HG02870 (cell line): ENCODE results near the gene SOST.

Experiments
- ATAC-seq: cut with Tn5 transposase; IDR thresholded peaks from one replicate; pipeline ENCODE4 v1.9.1; 2021; ENCODE audit warnings: mild to moderate bottlenecking, moderate library complexity; ENCODE audit not compliant: unreplicated experiment

Gene SOST

GRCh38 chr17:43774304-43775250 lies 16.0 kb upstream of the SOST start:
- no peak for ATAC-seq

- no peak for ATAC-seq
Measured at GRCh38 chr17:43772877-43773648, 14.5 kb upstream of the SOST start.

DNA sequence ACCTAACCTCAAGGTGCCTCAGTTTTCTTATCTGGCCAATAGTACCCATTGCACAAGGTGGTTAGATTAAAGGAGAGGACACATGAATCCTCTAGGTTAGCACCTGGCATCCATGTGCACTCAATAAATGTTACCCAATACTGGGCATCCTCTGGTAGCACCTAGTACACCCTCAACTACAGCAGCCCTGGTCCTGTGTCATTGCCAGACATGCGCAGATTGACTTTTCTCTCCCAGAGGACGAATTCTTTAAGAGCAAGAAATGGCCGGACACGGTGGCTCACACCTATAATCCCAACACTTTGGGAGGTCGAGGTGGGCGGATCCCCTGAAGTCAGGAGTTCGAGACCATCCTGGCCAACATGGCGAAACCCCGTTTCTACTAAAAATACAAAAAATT lies 12.9 kb upstream of the SOST start:
- ATAC-seq: no peak

DNA sequence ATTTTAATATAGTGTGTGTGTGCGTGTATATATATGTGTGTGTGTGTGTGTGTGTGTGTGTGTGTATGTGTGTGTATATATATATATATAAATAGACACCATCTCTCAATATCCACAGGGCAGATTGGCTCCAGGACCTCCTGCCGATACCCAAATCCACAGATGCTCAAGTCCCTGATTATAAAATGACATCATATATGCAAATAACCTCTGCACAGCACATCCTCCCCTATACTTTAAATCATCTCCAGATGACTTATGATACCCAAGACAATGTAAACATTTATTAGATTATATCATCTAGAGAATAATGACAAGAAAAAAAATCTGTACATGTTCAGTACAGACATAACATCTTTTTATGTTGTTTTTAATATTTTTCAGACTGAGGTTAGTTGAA lies 12.4 kb upstream of the SOST start:
- ATAC-seq: no peak

- ATAC-seq: no peak
Measured at GRCh38 chr17:43769859-43770258, 11.3 kb upstream of the SOST start.

DNA sequence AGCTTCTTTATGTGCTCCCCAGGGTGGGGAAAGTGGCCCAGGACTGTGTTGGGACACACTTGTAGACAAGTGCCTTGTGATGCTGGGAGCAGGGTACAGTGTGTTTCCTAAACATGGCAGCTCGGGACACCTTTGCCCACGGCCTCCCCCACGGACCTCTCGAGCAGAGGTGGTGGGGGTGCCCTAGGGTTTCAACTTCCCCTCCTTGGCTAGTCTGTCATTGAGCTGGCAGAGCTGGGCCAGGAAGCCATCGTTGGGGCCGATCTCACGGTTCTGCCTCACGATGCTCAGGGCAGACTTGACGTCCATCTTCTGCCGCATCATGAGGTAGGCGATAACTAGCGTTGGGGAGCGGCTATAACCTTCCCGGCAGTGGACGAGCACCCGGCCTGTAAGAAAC lies 10.8 kb upstream of the SOST start:
- ATAC-seq: no peak

DNA sequence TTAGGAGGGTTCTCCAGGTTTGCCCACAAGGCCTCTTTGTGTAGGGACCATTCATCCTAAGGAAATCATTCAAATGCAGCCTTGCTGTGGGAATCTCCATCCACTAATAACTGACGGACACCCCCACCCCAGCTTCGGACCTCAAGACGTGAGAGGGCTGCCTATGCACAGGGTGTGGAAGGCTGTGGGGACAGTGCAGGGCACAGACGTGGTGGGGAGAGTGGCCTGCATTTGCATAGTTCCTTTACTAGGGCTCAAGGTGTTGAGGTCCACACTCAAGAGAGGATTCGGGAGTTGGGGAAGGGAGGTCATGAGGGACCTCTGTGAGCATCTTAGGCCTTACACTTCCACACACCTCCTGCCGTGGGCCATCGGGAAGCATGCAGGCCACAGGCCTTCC lies 10.4 kb upstream of the SOST start:
- ATAC-seq: no peak

- ATAC-seq: no peak
Measured at GRCh38 chr17:43768382-43768781, 9.8 kb upstream of the SOST start.

GRCh38 chr17:43767713-43768059 lies 9.1 kb upstream of the SOST start:
- no peak for ATAC-seq

DNA sequence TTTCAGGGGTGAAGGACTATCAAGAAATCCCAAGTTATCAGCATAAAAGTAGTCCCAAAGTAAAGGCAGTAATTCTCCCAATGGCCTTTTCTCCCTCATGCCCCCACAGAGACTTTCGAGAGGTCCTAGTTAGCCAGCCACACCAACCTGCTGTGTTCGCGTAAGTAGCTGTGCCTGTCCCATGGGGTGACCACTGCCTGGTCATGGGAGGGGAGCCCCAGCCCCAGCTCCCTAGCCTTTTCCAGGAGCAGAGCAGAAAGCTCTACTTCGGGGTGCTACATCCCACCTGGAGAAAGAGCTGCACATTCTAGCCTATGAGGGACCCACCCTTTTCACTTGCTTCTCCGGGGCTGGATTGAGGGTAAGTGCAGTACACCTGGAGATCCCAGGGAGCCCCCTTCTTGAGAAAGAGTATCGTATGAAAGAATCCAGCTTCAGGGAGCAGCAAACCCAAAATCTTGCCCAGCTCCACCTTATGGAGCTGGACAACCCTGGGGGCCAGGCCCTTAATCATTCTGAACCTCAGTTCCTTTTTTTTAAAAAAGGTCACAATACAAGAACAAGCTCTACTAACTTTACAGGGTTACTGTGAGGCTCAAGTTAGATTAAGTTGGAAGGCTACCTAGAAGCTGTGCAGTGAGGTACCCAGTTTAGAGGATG lies 8.6 kb upstream of the SOST start:
- ATAC-seq: no peak

DNA sequence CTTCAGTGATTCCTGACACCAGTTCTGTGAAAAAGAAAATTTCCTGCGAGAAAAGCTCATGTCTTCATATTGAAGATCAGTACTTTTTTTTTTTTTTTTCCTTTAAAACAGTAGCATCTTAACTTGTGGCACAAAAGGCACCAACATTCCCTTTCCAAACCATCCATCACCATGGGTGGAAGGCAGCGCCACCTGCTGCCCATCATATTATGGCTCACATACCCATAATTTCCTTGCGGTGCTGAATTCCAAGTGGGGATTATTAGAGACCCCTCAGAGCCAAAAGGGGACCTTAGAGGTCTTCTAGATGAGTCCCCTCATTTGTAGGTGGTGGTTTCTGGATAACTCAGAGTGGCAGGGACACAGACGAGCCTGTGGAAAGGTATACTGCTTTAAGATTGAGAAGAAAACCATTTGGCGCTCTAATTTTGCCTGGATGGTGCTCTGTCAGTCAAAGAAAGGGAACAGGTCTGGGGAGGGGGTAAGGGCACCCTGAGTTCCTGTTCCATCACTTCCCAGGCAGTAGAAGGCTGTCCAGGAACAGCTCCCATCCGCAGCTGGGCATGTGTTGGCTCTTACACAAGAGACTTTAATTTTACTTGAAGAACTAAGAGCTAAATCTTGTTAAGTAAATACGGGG lies 7.9 kb upstream of the SOST start:
- no peak for ATAC-seq

- no peak for ATAC-seq
Measured at GRCh38 chr17:43760254-43760852, 1.8 kb upstream of the SOST start.

GRCh38 chr17:43759836-43760235 lies 1.2 kb upstream of the SOST start:
- ATAC-seq: no peak

GRCh38 chr17:43758086-43758485 lies 505 bp downstream of the SOST start:
- ATAC-seq: no peak

DNA sequence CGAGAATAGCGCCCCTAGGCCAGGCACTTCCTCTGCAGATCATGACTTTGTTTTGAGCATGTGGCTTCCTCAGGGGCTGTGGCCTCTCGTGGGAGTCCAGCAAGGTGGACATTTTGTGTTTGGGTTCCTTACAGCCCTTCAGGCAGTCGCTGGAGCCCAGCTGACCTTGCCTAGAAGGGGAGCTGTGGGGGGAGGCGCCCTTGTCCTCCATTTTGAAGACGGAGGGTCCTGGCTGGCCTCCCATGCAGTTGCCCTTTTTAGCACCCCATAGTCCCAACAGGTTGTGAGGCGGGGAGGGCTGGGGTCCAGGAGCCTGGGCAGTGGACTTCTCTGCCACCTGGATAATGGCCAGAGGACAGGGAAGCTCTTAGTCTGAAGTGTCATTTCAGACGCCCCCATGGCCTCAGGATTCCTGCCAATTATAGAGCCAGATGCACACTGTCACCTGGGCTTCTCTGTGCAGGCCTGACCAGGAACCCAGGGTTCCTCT lies 1.4 kb downstream of the SOST start:
- ATAC-seq: no peak

DNA sequence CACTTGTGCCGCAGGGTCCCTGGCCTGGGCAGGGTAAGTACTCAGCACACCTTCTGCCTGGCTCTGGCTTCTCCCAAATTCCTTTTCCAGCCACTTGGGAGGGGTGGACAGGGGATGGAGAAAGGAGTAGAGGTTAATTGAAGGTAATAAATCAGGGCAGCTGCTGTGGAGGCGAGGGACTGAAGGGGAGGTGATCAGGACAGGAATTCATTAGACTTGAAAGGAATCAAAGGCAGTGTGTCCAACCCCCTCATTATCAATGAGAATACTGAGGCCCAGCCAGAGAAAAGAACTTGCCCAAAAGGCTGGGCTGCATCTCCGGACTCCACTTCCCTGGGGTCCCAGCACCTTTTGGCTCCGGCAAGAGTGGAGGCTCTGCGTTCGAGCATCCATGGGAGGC lies 2.4 kb downstream of the SOST start:
- no peak for ATAC-seq

- no peak for ATAC-seq
Measured at GRCh38 chr17:43755389-43755875, 3.2 kb downstream of the SOST start.

DNA sequence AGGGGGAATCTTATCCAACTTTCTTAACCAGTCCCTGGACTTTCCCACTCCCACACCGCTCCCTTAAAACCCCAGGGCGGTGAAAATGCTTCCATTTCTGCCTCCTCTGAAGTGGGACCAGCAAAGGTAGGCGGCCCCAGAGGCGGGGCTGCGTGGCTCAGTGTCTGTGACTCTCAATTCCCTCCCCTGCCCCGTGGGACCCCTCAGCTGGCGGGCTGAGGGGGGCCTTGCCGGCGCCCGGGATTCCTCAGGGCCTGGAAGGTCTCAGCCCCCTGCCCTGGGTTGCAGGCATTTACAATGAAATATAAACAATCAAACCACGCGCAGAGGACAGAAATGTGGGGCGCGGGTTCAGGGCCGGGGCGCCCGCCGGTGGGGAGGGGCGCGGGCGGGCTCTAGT lies 3.6 kb downstream of the SOST start:
- no peak for ATAC-seq

DNA sequence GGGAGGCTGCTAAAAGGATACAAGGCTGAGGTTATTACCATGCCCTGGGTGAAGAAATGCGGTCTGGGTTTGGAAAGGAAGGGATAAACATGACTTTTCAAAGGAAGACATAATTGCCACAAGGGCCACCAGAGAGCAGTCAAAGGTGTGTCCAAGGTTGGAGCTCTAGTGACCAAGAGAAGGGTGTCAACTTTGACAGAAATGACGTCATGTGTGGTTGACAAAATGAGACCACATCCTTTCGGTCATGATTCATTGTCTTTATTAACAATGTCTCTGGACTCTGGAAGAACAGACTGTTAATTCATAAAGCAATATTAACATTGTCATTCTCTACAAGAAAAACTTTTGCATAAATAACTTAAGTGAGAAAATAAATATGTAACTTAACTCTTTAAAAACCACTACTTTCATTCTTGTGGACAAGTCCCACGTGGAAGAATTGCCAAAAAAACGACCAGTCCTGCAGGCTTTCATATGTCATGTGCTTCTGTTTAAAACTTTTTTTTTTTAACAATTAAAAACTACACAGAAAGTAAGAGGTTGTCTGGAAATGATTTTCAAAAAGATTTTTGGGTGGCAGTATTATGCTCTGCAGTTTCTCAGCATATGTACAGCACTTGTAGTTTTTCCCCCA lies 5.0 kb downstream of the SOST start:
- no peak for ATAC-seq

DNA sequence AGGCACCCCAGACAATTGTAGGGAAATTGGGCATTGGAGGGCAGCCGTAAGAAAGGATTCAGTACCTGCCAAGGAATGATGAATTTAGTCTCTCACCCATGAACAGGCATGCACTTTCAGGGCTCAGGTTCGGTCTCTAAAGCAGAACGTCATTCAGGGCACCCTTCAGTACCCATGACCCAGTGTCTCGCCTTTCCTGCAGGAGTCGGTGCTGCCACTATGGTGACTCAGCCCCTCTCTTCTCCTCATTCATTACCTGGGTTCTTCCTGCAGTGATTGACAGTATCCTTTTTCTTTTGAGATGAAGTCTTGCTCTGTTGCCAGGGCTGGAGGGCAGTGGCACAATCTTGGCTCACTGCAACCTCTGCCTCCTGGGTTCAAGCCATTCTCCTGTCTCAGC lies 8.4 kb downstream of the SOST start:
- no peak for ATAC-seq
